Activated naive CD4-positive, alpha-beta T cell treated with anti-CD3 and anti-CD28 coated beads, Interleukin-2, amount 10 ng/mL, durations not matched to agents 7 days and 5 days (primary cell): ENCODE measurements around the gene POLR1E.
"Not testable (repeated sequence)": the region's sequence is repeated elsewhere in the genome, so short reads cannot be mapped to it uniquely, and the experiment has no call there.

ENCODE experiments used
- CTCF ChIA-PET: fragments of 350-600 bp; sonication (Branson Sonifier 250); formaldehyde crosslinking; loops from one replicate; lab custom pipeline; 2021; ENCODE audit warnings: antibody characterized with exemption; lab: Charles Lee
- DNase-seq: peaks from one replicate; pipeline ENCODE4 v3.0.0-alpha.2; 2020
- H3K27ac Mint-ChIP-seq: one replicate; pipeline ENCODE4 v1.8.0; 2021; ENCODE audit warnings: mild to moderate bottlenecking, moderate library complexity, mixed read lengths
- H3K27me3 Mint-ChIP-seq: one replicate; pipeline ENCODE4 v1.8.0; 2021; ENCODE audit warnings: mild to moderate bottlenecking, mixed read lengths
- H3K36me3 Mint-ChIP-seq: one replicate; pipeline ENCODE4 v1.8.0; 2021; ENCODE audit warnings: mixed read lengths
- H3K4me1 Mint-ChIP-seq: one replicate; pipeline ENCODE4 v1.8.0; 2021; ENCODE audit warnings: mixed read lengths
- H3K4me3 Mint-ChIP-seq: one replicate; pipeline ENCODE4 v1.8.0; 2021; ENCODE audit warnings: mild to moderate bottlenecking, moderate library complexity, mixed read lengths
- H3K9me3 Mint-ChIP-seq: one replicate; pipeline ENCODE4 v1.8.0; 2021; ENCODE audit warnings: mixed read lengths

POLR1E gene

DNA sequence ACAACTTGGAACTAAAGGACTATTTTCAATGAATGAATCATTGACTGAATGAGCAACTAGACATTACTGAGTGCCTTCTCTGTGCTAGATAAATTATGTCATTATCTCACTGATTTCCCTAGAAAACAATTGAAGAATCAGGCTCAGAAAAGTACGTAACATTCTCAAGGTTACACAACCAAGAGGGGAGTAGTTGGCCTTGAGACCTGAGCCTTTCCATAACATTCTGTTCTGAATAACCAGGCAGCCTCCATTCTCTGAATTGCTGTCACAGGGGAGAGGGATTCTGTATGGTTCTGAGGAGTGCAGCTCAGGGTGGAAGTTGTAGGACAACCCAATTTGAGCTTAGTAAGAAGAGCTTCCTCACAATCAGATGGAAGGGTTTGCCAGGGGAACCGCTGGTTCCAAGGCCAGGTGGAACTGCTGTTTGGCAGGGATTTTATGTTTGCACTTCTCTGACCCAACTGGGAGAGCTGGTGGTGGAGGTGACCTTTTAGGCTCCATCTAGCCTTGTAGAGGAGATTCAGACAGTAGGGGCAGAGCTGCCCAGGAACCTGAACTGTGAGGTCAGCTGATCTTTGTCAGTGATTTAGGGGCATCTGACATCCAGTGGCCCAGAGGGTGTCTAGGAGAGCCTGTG is 16.3 kb downstream of the POLR1E start:
- no peak overlapping the region for H3K4me3 Mint-ChIP-seq
- no peak for DNase-seq
- H3K36me3 Mint-ChIP-seq = peaks cover 57% of the 10 kb centered on the region
- H3K27ac Mint-ChIP-seq = peak overlapping the region; percentile 2
- CTCF ChIA-PET = interaction anchor here (0.8 kb wide), 1 partner anchor 10 kb away, joined by 3 read pairs; no protein-coding TSS in a partner anchor
- no peaks in the 10 kb centered on the region for H3K27me3 Mint-ChIP-seq
- no peaks in the 10 kb centered on the region for H3K9me3 Mint-ChIP-seq
- H3K4me1 Mint-ChIP-seq = peaks cover 13% of the 10 kb centered on the region

GRCh38 chr9:37503736-37504135 is 18.0 kb downstream of the POLR1E start:
- no peaks in the 10 kb centered on the region for H3K27me3 Mint-ChIP-seq
- peak overlapping the region; percentile 71 for H3K27ac Mint-ChIP-seq
- no peak for DNase-seq
- peaks cover 13% of the 10 kb centered on the region for H3K4me1 Mint-ChIP-seq
- CTCF ChIA-PET = interaction anchor here (0.6 kb wide), 1 partner anchor 458 kb away, joined by 3 read pairs; no protein-coding TSS in a partner anchor
- no peaks in the 10 kb centered on the region for H3K9me3 Mint-ChIP-seq
- H3K4me3 Mint-ChIP-seq = no peak overlapping the region
- H3K36me3 Mint-ChIP-seq = peaks cover 45% of the 10 kb centered on the region

GRCh38 chr9:37504605-37505004 is 18.9 kb downstream of the POLR1E start:
- Mint-ChIP-seq H3K36me3 (peaks cover 43% of the 10 kb centered on the region), H3K4me1 (peaks cover 13% of the 10 kb centered on the region), H3K9me3 (no peaks in the 10 kb centered on the region), H3K27ac (no peak overlapping the region), H3K27me3 (no peaks in the 10 kb centered on the region), H3K4me3 (no peak overlapping the region)
- CTCF ChIA-PET = no interaction called here
- no peak for DNase-seq

- DNase-seq = no peak
- no peak overlapping the region for H3K4me3 Mint-ChIP-seq
- no peak overlapping the region for H3K27ac Mint-ChIP-seq
- H3K9me3 Mint-ChIP-seq = no peaks in the 10 kb centered on the region
- H3K27me3 Mint-ChIP-seq = no peaks in the 10 kb centered on the region
- peaks cover 19% of the 10 kb centered on the region for H3K36me3 Mint-ChIP-seq
- CTCF ChIA-PET = interaction anchor here (0.8 kb wide), 1 partner anchor 10 kb away, joined by 3 read pairs; no protein-coding TSS in a partner anchor
- H3K4me1 Mint-ChIP-seq = peaks cover 13% of the 10 kb centered on the region
These were observed 21.9 kb downstream of the POLR1E start for GRCh38 chr9:37507566-37508134.

GRCh38 chr9:37508135-37508833 is 22.5 kb downstream of the POLR1E start:
- Mint-ChIP-seq H3K36me3 (peaks cover 13% of the 10 kb centered on the region), H3K9me3 (no peaks in the 10 kb centered on the region), H3K4me1 (peaks cover 9% of the 10 kb centered on the region), H3K4me3 (no peak overlapping the region), H3K27me3 (no peaks in the 10 kb centered on the region), H3K27ac (no peak overlapping the region)
- CTCF ChIA-PET = interaction anchor here (0.8 to 1.7 kb wide), 2 partner anchors 10 to 93 kb away, joined by 3 to 6 read pairs; no protein-coding TSS in a partner anchor
- DNase-seq = no peak

DNA sequence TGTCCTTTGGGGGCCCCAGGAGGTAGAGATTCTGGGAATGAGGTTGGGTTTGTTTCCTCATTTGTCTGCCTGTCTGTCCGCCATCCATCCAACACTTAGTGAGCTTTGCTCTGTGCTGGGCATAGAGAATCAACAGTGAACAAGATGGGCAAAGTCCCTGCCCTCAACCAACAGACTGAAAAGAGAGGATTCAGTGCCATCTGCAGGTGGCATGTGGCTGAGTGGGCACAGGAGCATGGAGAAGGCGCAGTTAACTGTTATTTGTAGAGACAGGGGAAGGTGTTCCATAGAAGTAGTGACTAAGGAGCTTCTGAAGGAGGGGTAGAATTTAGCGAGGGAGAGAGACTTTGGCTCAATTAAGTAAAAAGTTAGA is 23.1 kb downstream of the POLR1E start:
- no peaks in the 10 kb centered on the region for H3K27me3 Mint-ChIP-seq
- peaks cover 7% of the 10 kb centered on the region for H3K36me3 Mint-ChIP-seq
- no peak for DNase-seq
- no peak overlapping the region for H3K4me3 Mint-ChIP-seq
- no peaks in the 10 kb centered on the region for H3K9me3 Mint-ChIP-seq
- H3K4me1 Mint-ChIP-seq = peaks cover 3% of the 10 kb centered on the region
- CTCF ChIA-PET = interaction anchor here (0.8 to 1.7 kb wide), 2 partner anchors 86 to 94 kb away, joined by 4 to 6 read pairs; no protein-coding TSS in a partner anchor
- no peak overlapping the region for H3K27ac Mint-ChIP-seq

DNA sequence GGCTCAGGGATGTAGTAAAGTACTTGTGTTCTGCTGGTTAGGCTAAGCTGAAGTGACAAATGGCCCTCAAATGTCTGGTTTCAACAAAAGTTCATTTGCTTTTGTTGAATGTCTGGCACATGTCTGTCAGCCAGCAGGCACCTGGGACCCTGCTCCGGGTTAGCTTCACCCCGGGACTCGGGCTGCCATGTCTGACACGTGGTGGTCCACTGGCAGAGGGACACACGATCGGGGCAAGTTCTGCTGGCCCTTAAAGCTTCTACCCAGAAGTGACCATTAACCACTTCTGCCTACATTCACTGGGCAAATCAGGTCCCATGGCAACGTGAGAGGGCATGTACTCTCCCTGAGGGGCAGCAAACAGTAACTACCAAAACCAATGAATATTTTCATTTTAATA is 23.8 kb downstream of the POLR1E start:
- Mint-ChIP-seq H3K4me1 (peaks cover 3% of the 10 kb centered on the region), H3K36me3 (peaks cover 4% of the 10 kb centered on the region), H3K4me3 (no peak overlapping the region), H3K27ac (no peak overlapping the region), H3K9me3 (no peaks in the 10 kb centered on the region), H3K27me3 (no peaks in the 10 kb centered on the region)
- CTCF ChIA-PET = interaction anchor here (0.7 to 1.7 kb wide), 3 partner anchors 44 to 95 kb away, joined by 4 to 6 read pairs (median 4); partner anchors contain the start of gene ZBTB5
- DNase-seq = no peak

GRCh38 chr9:37510053-37510452 is 24.3 kb downstream of the POLR1E start:
- not testable (repeated sequence) for H3K4me1 Mint-ChIP-seq

DNA sequence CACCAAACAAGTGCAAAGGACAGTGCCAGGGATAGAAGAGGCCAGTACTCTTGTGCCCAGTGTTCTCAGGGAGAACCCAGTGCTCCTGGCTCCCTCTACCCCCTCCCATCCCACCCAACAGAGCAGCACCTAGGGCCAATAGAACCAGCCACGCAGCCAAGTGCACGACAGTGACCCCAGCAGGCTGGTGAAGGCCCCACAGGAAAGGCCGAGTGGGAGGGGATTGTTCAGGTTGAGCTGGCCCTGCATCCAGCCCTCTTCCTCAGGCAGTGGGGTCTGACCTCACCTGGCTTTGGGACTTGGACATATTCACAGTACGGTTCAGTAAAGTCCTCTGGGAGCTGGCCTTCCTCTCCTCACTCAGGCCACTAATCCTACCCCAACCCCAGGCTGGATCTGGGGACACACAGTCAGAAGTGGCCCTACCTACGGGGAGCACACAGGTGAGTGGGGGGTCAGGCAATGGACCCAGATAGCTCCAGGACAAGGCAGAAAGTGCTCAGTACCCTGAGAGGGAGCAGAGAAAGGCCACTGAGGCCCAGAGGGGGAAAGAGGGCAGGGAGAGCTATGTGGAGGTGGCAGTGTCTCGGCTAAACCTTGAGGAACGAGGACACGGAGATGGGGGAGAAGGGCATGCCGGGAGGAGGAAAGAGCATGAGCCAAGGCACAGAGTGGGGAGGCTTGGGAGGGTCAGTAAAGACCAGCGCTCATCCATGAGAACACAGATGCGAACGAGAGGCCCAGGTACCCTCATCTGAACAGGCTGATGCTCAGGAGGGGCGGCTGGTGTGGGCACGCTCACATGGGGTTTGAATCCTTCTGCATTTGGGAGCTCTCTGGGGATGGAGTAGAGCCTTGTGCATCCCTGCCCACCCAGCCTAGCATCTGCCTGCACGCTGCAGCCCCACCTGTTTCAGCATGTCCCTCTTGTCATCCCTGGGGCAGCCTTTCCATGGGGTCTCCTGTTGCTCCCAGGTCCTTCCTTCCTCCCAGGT is 25.6 kb downstream of the POLR1E start:
- CTCF ChIA-PET = interaction anchor here (0.7 kb wide), 1 partner anchor 717 kb away, joined by 3 read pairs; no protein-coding TSS in a partner anchor
- no peak for DNase-seq
- H3K27ac Mint-ChIP-seq = no peak overlapping the region
- no peaks in the 10 kb centered on the region for H3K9me3 Mint-ChIP-seq
- H3K4me1 Mint-ChIP-seq = peaks cover 9% of the 10 kb centered on the region
- peaks cover 4% of the 10 kb centered on the region for H3K36me3 Mint-ChIP-seq
- H3K4me3 Mint-ChIP-seq = no peak overlapping the region
- no peaks in the 10 kb centered on the region for H3K27me3 Mint-ChIP-seq

More at GRCh38 chr9:37510053-37510452, 24.3 kb downstream of the POLR1E start:
- H3K27ac Mint-ChIP-seq, CTCF ChIA-PET, H3K4me3 Mint-ChIP-seq, DNase-seq, H3K36me3 Mint-ChIP-seq, H3K9me3 Mint-ChIP-seq, H3K27me3 Mint-ChIP-seq: not testable (repeated sequence)

DNA sequence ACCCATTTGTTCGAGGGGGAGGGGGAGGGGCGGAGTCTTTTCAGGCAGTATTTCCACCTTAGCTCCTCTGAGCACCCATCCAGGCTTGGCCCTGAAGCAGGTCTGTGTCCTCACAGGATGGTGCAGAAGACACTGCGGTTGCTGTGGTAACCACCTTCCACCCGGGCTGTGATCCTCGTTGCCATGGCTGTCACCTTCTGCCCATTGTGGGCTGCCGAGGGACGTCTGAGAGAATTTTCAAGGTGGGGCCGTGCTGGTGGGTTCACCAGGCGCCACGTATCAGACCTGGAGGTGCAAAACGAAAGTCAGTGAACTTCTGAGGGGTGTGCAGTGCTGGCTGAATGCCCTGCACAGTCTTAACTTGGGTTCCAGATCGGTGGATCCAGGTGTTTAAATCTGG is 26.7 kb downstream of the POLR1E start:
- CTCF ChIA-PET = no interaction called here
- Mint-ChIP-seq H3K27me3 (no peaks in the 10 kb centered on the region), H3K27ac (no peak overlapping the region), H3K4me3 (no peak overlapping the region), H3K9me3 (no peaks in the 10 kb centered on the region), H3K36me3 (peaks cover 2% of the 10 kb centered on the region), H3K4me1 (peaks cover 9% of the 10 kb centered on the region)
- DNase-seq = no peak

DNA sequence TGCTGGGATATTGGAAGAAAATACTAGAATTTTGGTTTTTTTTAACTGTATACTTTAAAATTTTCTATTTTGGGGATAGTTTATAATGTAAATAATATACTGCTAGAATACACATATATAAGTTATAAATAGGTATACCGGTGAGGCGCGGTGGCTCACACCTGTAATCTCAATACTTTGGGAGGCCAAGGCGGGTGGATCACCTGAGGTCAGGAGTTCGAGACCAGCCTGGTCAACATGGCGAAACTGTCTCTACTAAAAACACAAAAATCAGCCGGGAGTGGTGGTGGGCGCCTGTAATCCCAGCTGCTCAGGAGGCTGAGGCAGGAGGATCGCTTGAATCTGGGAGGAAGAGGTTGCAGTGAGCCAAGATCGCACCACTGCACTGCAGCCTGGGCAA is 28.7 kb downstream of the POLR1E start:
- H3K4me1 Mint-ChIP-seq, H3K4me3 Mint-ChIP-seq, H3K36me3 Mint-ChIP-seq, CTCF ChIA-PET, DNase-seq, H3K27me3 Mint-ChIP-seq, H3K27ac Mint-ChIP-seq, H3K9me3 Mint-ChIP-seq: not testable (repeated sequence)

DNA sequence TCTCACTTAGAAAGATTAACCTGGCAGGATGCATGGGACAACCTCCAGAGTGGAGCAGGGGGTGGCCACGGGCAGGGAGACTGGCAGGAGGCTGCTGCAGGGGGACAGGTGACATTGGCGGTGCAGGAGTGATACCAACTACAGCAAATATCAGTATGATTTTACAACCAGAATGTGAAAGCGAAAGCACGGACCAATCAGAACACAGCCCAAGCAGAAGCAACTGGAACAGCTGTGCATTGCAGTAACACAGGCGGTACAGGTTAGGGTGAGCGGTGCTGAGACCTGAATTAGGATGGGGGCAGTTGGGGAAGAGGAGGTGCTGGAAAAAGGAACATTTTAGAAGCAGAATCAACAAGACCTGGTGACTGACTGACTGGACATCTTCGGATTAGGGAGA is 29.3 kb downstream of the POLR1E start:
- no peak for DNase-seq
- Mint-ChIP-seq H3K27me3 (no peaks in the 10 kb centered on the region), H3K4me1 (peaks cover 9% of the 10 kb centered on the region), H3K4me3 (no peak overlapping the region), H3K27ac (no peak overlapping the region), H3K9me3 (no peaks in the 10 kb centered on the region), H3K36me3 (no peaks in the 10 kb centered on the region)
- CTCF ChIA-PET = no interaction called here

- H3K27ac Mint-ChIP-seq = no peak overlapping the region
- CTCF ChIA-PET = no interaction called here
- no peaks in the 10 kb centered on the region for H3K27me3 Mint-ChIP-seq
These were observed 30.0 kb downstream of the POLR1E start for GRCh38 chr9:37515620-37516258.

More at GRCh38 chr9:37515620-37516258, 30.0 kb downstream of the POLR1E start:
- no peak overlapping the region for H3K4me3 Mint-ChIP-seq
- no peaks in the 10 kb centered on the region for H3K9me3 Mint-ChIP-seq
- no peaks in the 10 kb centered on the region for H3K36me3 Mint-ChIP-seq
- DNase-seq = no peak
- peaks cover 9% of the 10 kb centered on the region for H3K4me1 Mint-ChIP-seq
